DMS114 treated with DMSO at 0.1 percent for 48 hours (cell line): ENCODE results near the gene SPATA46.
"Not testable (repeated sequence)": the region's sequence is repeated elsewhere in the genome, so short reads cannot be mapped to it uniquely, and the experiment has no call there.

Experiments used
- DNase-seq: peaks from one replicate; lab custom pipeline; 2025; ENCODE audit not compliant: unreplicated experiment; lab: John Stamatoyannopoulos, UW

The SPATA46 gene, protein sequence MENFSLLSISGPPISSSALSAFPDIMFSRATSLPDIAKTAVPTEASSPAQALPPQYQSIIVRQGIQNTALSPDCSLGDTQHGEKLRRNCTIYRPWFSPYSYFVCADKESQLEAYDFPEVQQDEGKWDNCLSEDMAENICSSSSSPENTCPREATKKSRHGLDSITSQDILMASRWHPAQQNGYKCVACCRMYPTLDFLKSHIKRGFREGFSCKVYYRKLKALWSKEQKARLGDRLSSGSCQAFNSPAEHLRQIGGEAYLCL

DNA sequence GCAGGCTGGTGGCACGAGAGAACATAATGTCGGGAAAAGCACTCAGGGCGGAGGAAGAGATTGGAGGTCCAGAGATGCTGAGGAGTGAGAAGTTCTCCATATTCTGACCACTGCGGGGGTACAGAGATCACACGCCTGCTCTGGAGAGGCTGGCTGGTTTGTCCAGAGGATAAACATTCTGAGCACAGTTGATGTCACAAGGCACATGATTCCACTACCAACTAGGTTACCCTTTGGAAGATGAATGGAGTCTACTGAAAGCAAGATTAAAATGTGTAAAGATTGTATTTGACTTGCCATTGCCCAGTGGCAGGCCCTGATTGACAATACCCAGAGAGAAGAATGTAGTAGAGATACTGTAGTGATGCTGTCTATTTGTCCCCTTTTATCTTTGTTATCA lies at the start of gene SPATA46:
Gene SPATA46, minus strand, starts transcription at position 164 of the 400 bp plus-strand sequence. Its CDS starts 64 bp downstream, at position 100.
- no peak for DNase-seq

DNA sequence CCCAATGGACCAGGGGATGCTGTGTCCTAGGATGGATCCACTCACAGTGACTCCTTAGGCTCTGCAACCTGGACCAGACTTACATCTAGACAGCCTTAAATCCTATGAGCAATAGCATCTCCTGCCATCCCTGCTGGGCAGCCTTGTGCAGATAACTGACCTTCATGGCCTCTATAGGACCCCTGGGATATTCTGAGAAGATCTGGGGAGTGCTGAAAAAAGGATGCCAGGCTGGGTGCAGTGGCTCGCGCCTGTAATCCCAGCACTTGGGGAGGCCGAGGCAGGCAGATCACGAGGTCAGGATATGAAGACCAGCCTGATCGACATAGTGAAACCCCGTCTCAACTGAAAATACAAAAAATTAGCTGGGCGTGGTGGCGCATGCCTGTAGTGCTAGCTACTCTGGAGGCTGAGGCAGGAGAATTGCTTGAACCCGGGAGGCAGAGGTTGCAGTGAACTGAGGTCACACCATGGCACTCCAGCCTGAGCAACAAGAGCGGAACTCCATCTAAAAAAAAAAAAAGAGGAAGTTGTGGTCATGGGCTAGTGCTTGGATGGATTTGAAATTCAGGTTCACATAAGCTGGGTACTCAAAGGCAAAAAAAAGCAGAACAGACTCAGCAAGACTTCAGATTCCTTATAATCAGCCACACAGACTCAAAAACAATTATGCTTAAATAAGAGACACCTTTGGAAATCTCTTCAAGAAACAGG lies 46.2 kb upstream of the SPATA46 start:
- no peak for DNase-seq

DNA sequence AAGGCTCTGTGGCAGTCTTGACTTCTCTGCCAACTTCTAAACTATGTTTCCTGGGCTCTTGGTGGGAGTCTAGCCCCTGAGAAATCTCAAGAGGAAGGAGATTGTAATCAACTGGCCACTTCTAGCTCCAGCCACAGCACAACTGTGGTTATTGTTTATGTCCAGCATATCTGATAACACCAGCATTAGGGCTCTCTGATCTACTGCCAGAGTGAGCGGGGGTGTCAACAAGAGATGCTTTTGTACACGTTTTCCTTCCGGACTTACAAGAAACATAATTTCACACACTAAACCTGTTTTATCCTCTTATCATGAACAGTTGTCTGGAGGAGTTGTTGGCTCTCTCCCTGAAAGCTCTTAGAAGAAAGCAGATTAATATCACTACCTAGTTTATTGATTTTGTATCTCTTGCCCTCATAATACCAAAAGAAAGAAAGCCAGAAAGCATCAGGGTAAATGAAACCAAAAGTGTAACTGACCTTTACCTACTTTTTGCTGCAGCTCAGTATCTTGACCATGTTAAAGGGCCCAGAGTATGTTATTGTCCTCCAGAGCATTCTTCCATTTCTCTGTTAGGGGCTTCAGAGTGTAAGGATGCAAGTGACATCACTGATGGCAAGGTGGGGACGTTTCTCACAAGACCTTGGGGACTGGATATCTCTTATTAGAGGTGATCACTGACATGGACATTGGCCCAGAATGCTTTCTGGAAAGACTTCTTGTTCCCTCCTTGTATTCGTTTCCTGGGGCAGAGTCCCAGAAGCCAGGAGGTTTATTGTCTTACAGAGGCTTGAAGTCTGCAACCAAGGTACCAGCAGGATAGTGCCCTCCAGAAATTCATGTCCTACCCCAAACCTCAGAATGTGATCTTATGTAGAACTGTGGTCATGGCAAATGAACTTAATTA lies 44.9 kb upstream of the SPATA46 start:
- no peak for DNase-seq

DNA sequence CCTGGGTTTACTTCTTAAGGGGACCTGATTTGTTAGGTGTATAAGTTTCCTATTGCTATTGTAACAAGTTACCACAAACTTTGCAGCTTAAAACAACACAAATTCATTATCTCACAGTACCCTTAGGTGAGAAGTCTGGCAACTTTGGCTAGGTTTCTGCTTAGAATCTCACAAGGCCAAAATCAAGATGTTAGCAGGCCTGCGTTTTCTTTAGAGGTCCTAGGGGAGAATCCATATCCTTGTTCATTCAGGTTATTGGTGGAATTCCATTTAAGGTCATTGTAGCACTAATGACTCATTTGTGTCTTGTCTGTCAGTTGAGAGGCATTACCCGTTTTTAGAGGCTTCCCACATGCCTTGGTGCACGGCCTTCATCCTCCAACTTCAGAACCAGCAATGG lies 43.5 kb upstream of the SPATA46 start:
- no peak for DNase-seq

DNA sequence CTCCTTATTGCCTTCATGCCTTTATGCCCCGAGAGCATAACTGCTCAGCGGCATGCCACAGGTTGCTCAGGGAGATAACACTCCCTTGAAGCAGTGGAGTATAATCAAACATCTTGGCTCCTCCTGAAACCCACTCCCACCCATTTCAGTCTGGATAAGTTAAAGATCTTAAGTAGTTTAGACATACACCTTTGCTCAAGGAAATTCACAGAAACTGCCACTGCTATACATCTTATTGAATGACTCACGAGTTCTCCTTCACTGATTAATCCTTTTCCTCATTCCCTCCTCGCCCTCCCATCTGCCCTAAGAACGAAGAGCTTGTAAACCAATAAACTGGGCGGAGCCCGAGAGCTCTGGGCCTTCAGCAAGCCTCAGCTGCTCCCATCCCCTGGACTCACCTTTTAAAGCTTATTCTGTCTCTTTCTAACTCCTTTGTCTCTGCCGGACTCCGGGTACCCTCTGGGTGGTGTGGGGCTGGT lies 42.8 kb upstream of the SPATA46 start:
- DNase-seq, result not testable (repeated sequence)

DNA sequence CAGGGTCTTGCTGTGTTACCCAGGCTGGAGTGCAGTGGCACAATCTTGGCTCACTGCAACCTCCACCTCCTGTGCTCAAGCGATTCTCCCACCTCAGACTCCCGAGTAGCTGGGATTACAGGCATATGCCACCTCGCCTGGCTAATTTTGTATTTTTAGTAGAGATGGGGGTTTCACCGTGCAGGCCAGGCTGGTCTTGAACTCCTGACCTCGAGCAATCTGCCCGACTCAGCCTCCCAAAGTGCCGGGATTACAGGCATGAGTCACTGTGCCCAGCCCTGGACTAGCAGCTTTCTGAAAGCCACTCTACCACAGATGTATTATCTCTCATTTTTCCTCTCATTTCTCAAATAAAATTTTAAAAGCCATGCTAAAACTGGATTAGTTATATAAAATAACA lies 41.9 kb upstream of the SPATA46 start:
- not testable (repeated sequence) for DNase-seq

DNA sequence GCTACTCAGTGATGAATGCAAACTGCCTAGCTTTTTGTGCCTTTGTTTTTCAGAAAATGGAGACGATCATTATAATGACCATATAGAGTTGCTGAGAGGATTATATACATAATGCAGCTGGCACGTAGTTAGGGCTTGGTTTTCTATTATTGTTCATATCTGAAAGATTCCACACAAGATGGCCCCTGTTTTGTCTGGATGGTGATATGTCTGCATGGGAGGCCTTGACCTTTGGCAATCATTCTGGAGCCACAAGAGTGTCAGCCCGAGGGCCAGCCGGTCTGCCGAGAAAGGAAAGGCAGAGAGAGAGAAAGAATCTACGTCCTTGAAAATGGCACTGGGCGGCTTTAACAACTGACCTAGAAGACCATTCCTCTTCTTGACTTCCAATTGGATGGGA lies 41.0 kb upstream of the SPATA46 start:
- DNase-seq, result no peak

DNA sequence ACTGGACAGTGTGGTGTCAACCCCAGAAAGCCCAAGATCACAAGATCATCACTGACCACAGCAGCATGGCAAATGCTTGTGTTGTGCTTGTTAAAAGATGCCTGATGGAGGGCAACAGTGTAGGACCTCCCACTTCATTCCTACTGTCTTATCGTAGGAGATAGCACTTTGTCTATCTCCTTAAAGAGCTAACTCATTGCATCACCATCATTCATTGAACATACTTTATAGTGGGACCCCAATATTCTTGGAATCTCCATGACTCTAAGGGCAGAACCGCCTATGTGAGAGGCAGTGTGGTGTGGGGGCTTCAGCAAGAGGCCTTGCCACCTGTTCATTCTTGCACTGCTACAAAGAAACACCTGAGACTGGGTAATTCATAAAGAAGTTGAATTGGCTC lies 40.3 kb upstream of the SPATA46 start:
- no peak for DNase-seq

DNA sequence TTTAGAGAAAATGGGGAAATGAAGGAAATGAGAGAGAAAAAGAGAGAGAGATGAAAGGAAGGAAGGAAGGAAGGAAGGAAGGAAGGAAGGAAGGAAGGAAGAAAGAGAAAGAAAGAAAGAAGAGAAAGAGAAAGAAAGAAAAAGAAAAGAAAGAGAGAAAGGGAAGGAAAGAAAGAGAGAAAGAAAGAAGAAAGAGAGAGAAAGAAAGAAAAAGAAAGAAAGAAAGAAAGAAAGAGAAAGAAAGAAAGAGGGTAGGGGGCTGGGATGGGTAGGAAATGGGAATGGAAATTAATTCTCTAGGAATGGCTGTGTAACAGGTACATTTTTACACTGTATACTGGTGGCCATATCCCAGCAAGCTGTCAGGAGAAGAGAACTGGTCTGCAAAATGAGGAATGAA lies 39.6 kb upstream of the SPATA46 start:
- DNase-seq, result no peak

DNA sequence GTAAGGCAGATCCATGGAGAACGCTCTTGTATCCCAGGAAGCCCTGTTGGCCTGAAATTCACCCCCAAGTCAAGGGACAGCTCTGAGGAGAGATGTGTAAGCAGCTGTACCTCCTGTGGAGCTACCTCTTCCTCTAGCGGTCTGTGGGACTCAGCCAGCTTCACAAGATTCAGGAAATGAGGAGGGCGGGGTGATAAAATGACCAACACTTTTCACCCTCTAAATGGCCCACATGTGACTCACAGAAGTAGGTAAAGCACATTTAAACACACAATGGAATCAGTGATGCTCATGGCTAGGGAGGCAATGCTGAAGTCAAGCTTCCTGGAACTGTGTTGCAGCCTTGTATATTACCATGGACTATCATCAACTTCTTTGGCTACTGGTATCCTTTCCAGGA lies 35.3 kb upstream of the SPATA46 start, which contains the start of gene SH2D1B:
Gene SH2D1B, minus strand, starts transcription at position 135 of the 400 bp plus-strand sequence. Its CDS starts 120 bp downstream, at position 15.
- no peak for DNase-seq

DNA sequence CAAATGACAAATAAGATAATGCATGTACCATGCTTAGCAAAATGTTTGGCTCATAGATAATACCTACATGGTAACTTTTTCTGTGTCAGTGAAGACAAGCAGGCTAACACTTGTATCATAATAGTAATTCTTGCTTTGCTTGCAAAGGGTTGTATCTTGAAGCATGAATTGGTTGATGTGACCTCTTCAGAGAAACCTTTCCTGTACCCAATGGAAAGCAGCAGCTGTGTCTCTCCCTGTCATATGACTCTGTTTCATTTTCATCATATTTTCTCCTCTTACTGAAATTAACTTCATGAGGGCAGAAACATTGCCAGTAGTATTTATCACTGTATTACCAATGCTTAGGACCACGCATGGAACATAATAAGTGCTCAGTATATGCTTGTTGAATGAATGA lies 30.9 kb upstream of the SPATA46 start:
- DNase-seq, result no peak

DNA sequence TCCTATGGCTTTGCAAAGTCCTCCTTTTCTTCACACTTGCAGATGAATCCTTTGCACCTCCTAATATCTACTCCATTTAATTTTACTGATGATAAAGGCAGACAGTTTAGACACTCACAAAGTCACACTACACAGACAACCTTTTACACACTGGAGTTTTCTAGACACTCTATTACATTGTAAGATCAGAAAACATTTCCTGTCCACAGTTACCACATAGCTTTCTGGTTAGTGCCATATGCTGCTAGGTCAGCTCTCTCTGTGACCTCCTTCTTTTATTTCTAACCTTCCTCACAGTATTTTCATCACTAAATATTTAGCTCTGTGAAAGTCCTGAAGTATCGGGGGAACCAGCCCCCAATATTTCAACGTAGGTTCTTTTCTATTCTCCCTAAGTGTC lies 30.2 kb upstream of the SPATA46 start:
- no peak for DNase-seq

DNA sequence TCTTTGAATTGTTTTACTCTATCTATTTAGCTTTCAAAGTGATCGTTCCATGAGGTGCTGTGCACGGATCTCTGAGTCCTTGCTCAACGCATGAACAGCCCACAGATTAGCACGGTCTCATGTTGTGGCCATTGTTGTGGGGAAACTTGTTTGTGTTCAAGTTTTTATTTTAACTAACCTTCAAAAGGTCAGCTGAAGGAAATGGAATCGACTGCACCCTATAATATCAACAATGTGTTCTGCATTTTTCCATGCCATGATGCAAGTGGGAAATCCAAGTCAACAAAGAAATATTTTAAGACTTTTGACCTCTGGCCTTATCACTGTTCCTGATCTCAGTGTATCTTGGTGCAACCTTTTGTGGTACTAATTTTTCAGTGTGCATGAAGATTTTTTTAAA lies 29.1 kb upstream of the SPATA46 start:
- no peak for DNase-seq

DNA sequence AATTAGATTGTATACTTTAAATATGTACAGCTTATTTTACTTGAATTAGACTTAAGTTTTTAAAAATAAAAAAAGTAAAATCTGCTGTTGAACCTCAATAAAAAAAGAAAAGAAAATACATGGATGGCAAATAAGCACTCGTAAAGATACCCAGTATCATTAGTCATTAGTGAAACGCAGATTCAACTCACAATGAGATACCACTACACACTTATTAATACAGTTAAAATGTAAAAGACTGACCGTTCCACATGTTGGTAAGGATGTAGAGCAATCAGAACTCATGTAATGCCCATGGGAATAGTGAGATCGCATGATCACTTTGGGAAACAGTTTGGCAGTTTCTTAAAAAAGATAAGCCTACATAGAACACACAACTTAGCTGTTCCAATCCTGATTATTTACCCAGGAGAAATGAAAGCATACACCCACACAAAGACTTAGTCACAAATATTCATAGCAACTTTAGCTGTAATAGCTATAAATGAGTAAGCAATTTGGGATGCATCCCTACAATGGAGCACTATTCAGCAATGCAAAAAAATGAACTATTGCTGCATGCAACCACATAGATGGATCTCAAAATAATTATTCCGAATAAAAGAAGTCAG lies 28.0 kb upstream of the SPATA46 start:
- DNase-seq, result no peak

DNA sequence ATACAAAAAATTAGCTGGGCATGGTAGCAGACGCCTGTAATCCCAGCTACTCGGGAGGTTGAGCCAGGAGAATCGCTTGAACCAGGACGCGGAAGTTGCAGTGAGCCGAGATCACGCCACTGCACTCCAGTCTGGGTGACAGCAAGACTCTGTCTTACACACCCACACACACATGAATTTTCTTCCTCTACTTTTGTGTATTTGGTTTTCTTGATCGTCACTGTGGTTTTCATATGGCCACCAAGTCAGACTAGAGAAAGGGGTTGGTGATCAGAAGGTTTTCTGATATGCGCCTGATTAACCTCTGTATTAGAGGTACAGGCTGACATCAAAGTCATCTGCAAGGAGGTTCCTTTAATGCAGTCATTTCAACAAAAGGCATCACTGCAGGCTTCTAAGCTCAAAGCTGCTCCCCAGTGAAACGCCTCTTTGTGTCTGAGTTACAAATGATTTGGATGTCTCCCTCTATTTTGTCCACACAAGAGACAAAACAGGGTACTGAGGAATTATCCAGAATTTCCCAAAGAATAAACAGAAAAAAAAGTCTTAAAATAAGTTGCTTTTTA lies 24.2 kb upstream of the SPATA46 start:
- no peak for DNase-seq

DNA sequence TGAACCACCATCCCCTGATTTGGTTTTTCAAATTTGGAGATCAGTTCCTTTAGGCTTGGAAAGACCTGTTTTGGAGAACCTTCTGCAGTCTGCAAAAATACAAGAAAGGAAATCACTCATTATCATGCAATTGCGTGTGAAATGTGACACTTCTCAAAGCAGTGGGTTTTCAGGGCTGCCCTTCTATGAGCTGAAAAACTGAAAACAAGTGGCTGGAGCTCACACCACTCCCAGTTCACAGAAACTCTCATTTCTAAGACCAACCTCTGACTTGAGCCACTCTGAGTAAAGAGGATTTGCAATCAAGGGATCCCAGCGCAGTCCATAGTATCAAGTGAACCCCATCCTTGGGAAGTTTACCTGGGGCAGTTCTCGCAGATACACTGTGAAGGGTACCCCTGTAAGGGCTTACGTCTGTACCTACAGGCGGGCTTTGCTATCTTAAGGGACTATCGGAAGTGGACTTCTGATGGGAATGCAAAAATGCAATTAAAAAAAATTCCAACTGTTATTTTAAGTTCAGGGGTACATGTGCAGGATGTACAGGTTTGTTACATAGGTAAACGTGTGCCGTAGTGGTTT lies 22.4 kb upstream of the SPATA46 start:
- no peak for DNase-seq

DNA sequence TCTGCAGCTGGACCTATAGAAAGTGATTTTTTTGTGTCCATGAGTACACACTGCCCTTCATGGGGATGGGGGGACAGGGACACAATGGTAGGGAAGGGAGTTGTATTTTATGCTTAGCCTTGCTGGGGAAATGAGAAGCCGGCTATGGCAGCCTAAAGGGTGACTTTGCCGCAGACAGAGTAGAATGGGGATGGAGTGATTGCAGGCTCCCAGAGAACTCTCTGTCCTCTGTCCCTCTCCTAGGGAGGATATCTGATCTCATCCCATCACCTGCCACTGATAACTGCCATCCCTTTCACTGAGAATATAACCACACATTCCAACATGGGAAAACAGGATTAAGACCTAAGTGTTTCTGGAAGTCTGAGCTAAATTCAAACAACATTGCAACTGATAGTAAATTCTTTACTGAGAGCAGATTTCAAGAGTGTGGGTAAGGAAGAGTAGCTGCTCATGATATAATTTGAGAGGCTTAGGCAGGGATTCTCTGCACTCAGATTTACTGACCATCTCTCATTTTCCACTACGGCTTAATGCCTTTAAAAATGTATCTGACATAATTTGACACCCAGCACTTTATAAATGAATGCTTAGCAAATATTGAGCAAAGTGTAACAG lies 21.4 kb upstream of the SPATA46 start:
- DNase-seq, result no peak

DNA sequence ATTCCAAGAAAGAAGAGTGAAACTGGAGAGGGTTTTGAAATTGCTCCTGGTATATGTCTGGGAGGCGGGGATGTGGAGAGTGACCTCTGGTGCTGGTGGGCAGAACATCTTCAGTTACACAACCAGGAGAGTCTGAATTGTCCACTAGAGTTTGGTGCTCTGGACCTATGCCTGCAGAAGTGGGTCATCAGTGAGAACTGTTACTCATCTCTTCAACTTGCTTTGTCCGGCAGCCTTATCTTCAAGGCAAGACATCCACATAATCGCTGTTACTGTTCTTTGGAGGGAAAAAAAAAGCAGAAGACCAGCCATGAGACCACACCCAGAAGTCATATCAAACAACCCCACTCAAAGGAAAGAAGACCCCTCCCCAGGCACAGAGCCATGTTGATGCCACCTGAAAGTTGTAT lies 20.4 kb upstream of the SPATA46 start:
- DNase-seq, result no peak

DNA sequence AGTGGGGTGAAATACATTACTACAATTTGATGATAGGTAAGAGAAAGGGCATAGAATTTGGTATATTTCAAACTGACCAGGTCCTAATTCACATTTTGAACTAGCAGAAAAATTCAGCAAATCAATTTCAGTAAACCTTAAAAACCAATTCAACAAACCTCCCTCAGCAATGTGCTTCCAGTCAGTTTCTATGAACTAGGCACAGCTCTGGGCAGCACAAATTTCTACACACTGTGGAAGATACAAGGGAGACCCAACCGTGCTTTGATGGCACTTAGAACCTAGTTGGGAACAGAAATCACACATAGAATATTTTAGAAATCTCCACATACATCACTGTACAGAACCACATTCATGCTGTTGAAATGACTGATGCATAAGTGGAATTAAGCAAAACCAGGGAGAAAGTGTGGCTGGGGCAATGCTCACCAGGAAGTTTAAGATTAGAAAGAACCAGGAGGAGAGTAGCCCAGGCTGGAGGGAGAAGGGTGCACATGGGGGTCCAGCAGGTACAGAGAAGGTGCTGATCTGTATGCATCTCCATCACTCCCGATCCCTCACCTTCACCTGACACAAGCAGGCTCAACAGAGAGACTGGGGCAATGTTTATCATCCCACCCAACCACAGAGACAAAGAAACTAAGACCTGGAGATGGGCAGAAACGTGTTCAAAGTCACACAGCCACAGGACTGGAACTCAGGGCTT lies 19.7 kb upstream of the SPATA46 start:
- DNase-seq, result no peak
